Measurements from ENCODE around the gene MTFMT.

DNA sequence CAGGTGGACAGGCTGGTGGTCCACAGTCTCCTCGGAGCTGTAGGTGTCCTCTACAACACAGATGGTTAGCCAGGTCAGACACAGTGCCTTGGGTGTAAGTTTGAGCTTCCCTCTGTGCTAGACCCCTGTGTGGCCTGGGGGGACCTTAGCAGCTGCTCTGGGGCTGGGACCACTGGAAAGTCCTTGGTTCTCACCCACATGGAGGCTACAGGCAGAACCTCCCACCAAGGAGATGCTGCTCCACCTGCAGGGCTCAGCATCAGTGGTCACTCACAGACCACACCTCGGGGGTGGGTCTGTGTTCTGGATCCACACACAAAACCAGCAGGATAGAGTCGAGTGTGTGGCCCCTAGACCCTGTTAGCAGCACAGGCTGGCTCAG lies 29.9 kb upstream of the MTFMT start:
- no peak for TF ChIP-seq EZH2 (IDR thresholded peaks at IDR 0.05)
- TF ChIP-seq, protein P1, sequence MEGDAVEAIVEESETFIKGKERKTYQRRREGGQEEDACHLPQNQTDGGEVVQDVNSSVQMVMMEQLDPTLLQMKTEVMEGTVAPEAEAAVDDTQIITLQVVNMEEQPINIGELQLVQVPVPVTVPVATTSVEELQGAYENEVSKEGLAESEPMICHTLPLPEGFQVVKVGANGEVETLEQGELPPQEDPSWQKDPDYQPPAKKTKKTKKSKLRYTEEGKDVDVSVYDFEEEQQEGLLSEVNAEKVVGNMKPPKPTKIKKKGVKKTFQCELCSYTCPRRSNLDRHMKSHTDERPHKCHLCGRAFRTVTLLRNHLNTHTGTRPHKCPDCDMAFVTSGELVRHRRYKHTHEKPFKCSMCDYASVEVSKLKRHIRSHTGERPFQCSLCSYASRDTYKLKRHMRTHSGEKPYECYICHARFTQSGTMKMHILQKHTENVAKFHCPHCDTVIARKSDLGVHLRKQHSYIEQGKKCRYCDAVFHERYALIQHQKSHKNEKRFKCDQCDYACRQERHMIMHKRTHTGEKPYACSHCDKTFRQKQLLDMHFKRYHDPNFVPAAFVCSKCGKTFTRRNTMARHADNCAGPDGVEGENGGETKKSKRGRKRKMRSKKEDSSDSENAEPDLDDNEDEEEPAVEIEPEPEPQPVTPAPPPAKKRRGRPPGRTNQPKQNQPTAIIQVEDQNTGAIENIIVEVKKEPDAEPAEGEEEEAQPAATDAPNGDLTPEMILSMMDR (IDR thresholded peaks at IDR 0.05) = no peak
